ENCODE results near the gene TPPP2. TPM values are rescaled to one million over a fixed set of nuclear protein-coding genes. Genes with fewer than 3 reads are reported as not detected.

The TPPP2 gene
- total RNA-seq, 2 donors from 2014 or later, result 0.73 to 1.7 TPM

GRCh38 chr14:21042918-21043317 is 12.9 kb downstream of the TPPP2 start:
- peaks cover 25% of the 10 kb centered on the region for H3K27me3 Mint-ChIP-seq (ENCODE audit: insufficient read depth)
- H3K27ac ChIP-seq (ENCODE audit: low read depth, low read length), result no peak overlapping the region
- no peaks in the 10 kb centered on the region for H3K36me3 Mint-ChIP-seq (ENCODE audit: low read depth)
- no peaks in the 10 kb centered on the region for H3K9me3 Mint-ChIP-seq
- H3K9me3 ChIP-seq (ENCODE audit: control insufficient read depth, low read length), result no peaks in the 10 kb centered on the region
- 85 to 96% methylated on average over 4 to 8 of the region's 8 CpGs for WGBS, 2 experiments (ENCODE audit: insufficient coverage in 1 of 2, insufficient read length in 1 of 2)
- H3K4me1 ChIP-seq (ENCODE audit: control insufficient read depth, insufficient read depth, low read length), result peaks cover 4% of the 10 kb centered on the region
- peaks cover 27% of the 10 kb centered on the region for H3K4me1 Mint-ChIP-seq
- H3K4me3 ChIP-seq (ENCODE audit: low read length), result no peak overlapping the region
- H3K27me3 ChIP-seq (ENCODE audit: control insufficient read depth, insufficient read depth, low read length, poor library complexity, severe bottlenecking), result peaks cover 8% of the 10 kb centered on the region
- no peak overlapping the region for H3K27ac Mint-ChIP-seq
- no peak overlapping the region for H3K4me3 Mint-ChIP-seq
- TF ChIP-seq CTCF (conservative IDR thresholded peaks at IDR 0.05), result no peak
- H3K9ac ChIP-seq (ENCODE audit: extremely low read depth, low read length, poor library complexity, severe bottlenecking), result no peak overlapping the region
- H3K36me3 ChIP-seq (ENCODE audit: control insufficient read depth, insufficient read depth, low read length), result no peaks in the 10 kb centered on the region
- DNase-seq, result no peak

- H3K4me1 Mint-ChIP-seq, result peaks cover 24% of the 10 kb centered on the region
- peaks cover 25% of the 10 kb centered on the region for H3K27me3 Mint-ChIP-seq (ENCODE audit: insufficient read depth)
- H3K36me3 Mint-ChIP-seq (ENCODE audit: low read depth), result no peaks in the 10 kb centered on the region
- no peak overlapping the region for H3K27ac ChIP-seq (ENCODE audit: low read depth, low read length)
- H3K4me3 ChIP-seq (ENCODE audit: low read length), result no peak overlapping the region
- 71 to 78% methylated on average over 1 to 2 of the region's 2 CpGs for WGBS, 2 experiments (ENCODE audit: insufficient coverage in 1 of 2, insufficient read length in 1 of 2)
- H3K9me3 ChIP-seq (ENCODE audit: control insufficient read depth, low read length), result no peaks in the 10 kb centered on the region
- no peak for TF ChIP-seq CTCF (conservative IDR thresholded peaks at IDR 0.05)
- H3K27me3 ChIP-seq (ENCODE audit: control insufficient read depth, insufficient read depth, low read length, poor library complexity, severe bottlenecking), result peaks cover 8% of the 10 kb centered on the region
- no peaks in the 10 kb centered on the region for H3K36me3 ChIP-seq (ENCODE audit: control insufficient read depth, insufficient read depth, low read length)
- H3K4me1 ChIP-seq (ENCODE audit: control insufficient read depth, insufficient read depth, low read length), result peaks cover 4% of the 10 kb centered on the region
- H3K9me3 Mint-ChIP-seq, result no peaks in the 10 kb centered on the region
- no peak overlapping the region for H3K9ac ChIP-seq (ENCODE audit: extremely low read depth, low read length, poor library complexity, severe bottlenecking)
- DNase-seq, result no peak
- no peak overlapping the region for H3K27ac Mint-ChIP-seq
- H3K4me3 Mint-ChIP-seq, result no peak overlapping the region
Observed at GRCh38 chr14:21043387-21043973, 13.5 kb downstream of the TPPP2 start.

GRCh38 chr14:21043974-21044618 is 14.1 kb downstream of the TPPP2 start:
- Mint-ChIP-seq H3K9me3 (no peaks in the 10 kb centered on the region), H3K4me1 (peaks cover 21% of the 10 kb centered on the region), H3K4me3 (no peak overlapping the region), H3K27ac (no peak overlapping the region), H3K36me3 (ENCODE audit: low read depth) (no peaks in the 10 kb centered on the region), H3K27me3 (ENCODE audit: insufficient read depth) (peaks cover 25% of the 10 kb centered on the region)
- peaks cover 4% of the 10 kb centered on the region for H3K4me1 ChIP-seq (ENCODE audit: control insufficient read depth, insufficient read depth, low read length)
- no peak overlapping the region for H3K9ac ChIP-seq (ENCODE audit: extremely low read depth, low read length, poor library complexity, severe bottlenecking)
- no peak for TF ChIP-seq CTCF (conservative IDR thresholded peaks at IDR 0.05)
- peaks cover 8% of the 10 kb centered on the region for H3K27me3 ChIP-seq (ENCODE audit: control insufficient read depth, insufficient read depth, low read length, poor library complexity, severe bottlenecking)
- H3K4me3 ChIP-seq (ENCODE audit: low read length), result no peak overlapping the region
- WGBS, 2 experiments (ENCODE audit: insufficient coverage in 1 of 2, insufficient read length in 1 of 2), result 89 to 90% methylated on average over 3 to 6 of the region's 6 CpGs
- H3K36me3 ChIP-seq (ENCODE audit: control insufficient read depth, insufficient read depth, low read length), result no peaks in the 10 kb centered on the region
- no peaks in the 10 kb centered on the region for H3K9me3 ChIP-seq (ENCODE audit: control insufficient read depth, low read length)
- DNase-seq, result no peak
- H3K27ac ChIP-seq (ENCODE audit: low read depth, low read length), result no peak overlapping the region
